Erythroblast (primary cell): ENCODE results near the gene ABHD2.

Experiments used
- GATA1 ChIP-seq: IDR thresholded peaks from 2 replicates; pipeline ENCODE4 v1.6.1; 2011; ENCODE audit warnings: low read depth, mild to moderate bottlenecking, control low read depth, low read length, moderate library complexity
- POLR2A ChIP-seq: IDR thresholded peaks from 2 replicates; pipeline ENCODE4 v1.6.1; 2011; ENCODE audit warnings: mild to moderate bottlenecking, low read length

DNA sequence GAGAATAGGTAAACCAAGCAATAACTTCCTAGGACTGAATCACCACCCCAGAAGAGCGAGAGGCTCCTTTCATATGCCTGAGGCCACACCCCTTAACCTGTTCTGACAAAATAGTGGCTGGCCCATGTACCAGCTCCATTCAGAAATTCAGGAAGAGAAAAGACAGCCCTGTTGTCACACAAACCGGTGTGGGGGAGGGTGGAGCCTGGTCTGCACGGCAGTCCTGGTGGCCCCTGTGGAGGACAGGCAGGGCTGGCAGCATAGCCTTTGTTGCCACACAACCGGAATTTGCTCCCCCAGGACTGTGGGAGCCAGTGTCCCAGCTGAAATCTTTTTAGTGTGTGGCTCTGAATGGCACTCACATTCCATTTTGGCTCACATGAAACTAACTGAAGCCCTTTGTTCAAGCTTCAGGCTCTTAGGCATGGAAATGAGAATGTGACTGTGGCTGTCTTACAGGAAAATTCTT, 109.3 kb downstream of the ABHD2 start:
- TF ChIP-seq POLR2A (no peak), GATA1 (no peak)
